CD4-positive, alpha-beta memory T cell (primary cell): Measurements from ENCODE around the gene KIAA0513. TPM values are rescaled to one million over a fixed set of nuclear protein-coding genes. Genes with fewer than 3 reads are reported as not detected.

ENCODE experiments used
- CTCF ChIA-PET: fragments of 350-600 bp; sonication (Branson Sonifier 250); formaldehyde crosslinking; loops from one replicate; lab custom pipeline; 2021; ENCODE audit warnings: inconsistent platforms; ENCODE audit not compliant: partially characterized antibody; lab: Charles Lee
- POLR2A ChIA-PET: fragments of 350-600 bp; sonication (Branson Sonifier 250); formaldehyde crosslinking; loops from one replicate; lab custom pipeline; 2021; ENCODE audit not compliant: partially characterized antibody; lab: Charles Lee
- DNase-seq, 5 donors: peaks; one replicate each; pipeline versions ENCODE4 v3.0.0 to v3.0.0-alpha.2; 2020 to 2022; ENCODE audit warnings: mixed read lengths in 1 of 5
- H3K27ac ChIP-seq: one replicate; pipeline ENCODE4 v1.7.0; 2013; ENCODE audit warnings: low read depth, low read length
- H3K27me3 ChIP-seq: 2 replicates; pipeline ENCODE4 v1.7.0; 2013; ENCODE audit warnings: mild to moderate bottlenecking, low read length, moderate library complexity; ENCODE audit not compliant: insufficient read depth
- H3K36me3 ChIP-seq: 2 replicates; pipeline ENCODE4 v1.7.0; 2013; ENCODE audit warnings: mild to moderate bottlenecking, low read length, moderate library complexity; ENCODE audit not compliant: insufficient read depth
- H3K4me1 ChIP-seq: 2 replicates; pipeline ENCODE4 v1.7.0; 2013; ENCODE audit warnings: mild to moderate bottlenecking, low read length, moderate library complexity; ENCODE audit not compliant: insufficient read depth
- H3K4me3 ChIP-seq, 2 donors: one replicate each; pipeline ENCODE4 v1.7.0; 2013; ENCODE audit warnings: low read length in 2 of 2, mild to moderate bottlenecking in 1 of 2
- H3K9me3 ChIP-seq, 2 donors: one replicate each; pipeline ENCODE4 v1.7.0; 2013; ENCODE audit warnings: low read length in 2 of 2, control low read depth in 1 of 2; ENCODE audit not compliant: control insufficient read depth in 1 of 2
- H3K27ac Mint-ChIP-seq, 7 donors: one replicate each; pipeline ENCODE4 v1.8.0; 2020 to 2021; ENCODE audit warnings: mixed read lengths in 7 of 7, mild to moderate bottlenecking in 6 of 7, inconsistent platforms in 3 of 7, moderate library complexity in 3 of 7
- H3K27me3 Mint-ChIP-seq, 2 donors: one replicate each; pipeline ENCODE4 v1.8.0; 2020 to 2021; ENCODE audit warnings: mixed read lengths in 2 of 2
- H3K36me3 Mint-ChIP-seq, 2 donors: one replicate each; pipeline ENCODE4 v1.8.0; 2020 to 2021; ENCODE audit warnings: mixed read lengths in 2 of 2, inconsistent platforms in 1 of 2, mild to moderate bottlenecking in 1 of 2
- H3K4me1 Mint-ChIP-seq, 4 donors: one replicate each; pipeline ENCODE4 v1.8.0; 2020 to 2021; ENCODE audit warnings: mixed read lengths in 4 of 4, mild to moderate bottlenecking in 1 of 4
- H3K4me3 Mint-ChIP-seq, 8 donors: one replicate each; pipeline ENCODE4 v1.8.0; 2020 to 2021; ENCODE audit warnings: mixed read lengths in 8 of 8, mild to moderate bottlenecking in 7 of 8, moderate library complexity in 6 of 8, inconsistent platforms in 3 of 8
- H3K9me3 Mint-ChIP-seq, 8 donors: one replicate each; pipeline ENCODE4 v1.8.0; 2020 to 2021; ENCODE audit warnings: mixed read lengths in 8 of 8, mild to moderate bottlenecking in 5 of 8, inconsistent platforms in 3 of 8, moderate library complexity in 1 of 8
- intact Hi-C: fragments of 100-400 bp; cut with micrococcal nuclease; formaldehyde crosslinking; loops from one replicate; pipeline ENCODE4 v1.15.1; 2023
- polyA plus RNA-seq, 2 donors: library from polyadenylated mRNA; unstranded; fragments of 300-500 nt; fragmentation: Illumina TruSeq; gene quantifications; one replicate each; pipeline ENCODE4 v1.2.3, GENCODE V29; 2021
- total RNA-seq, 2 experiments: library from RNA; stranded (reverse); gene quantifications; one replicate each; pipeline ENCODE4 v1.2.3, GENCODE V29; 2021

KIAA0513 gene
- total and polyA plus RNA-seq, 4 experiments from 2014 or later, result 1.3 to 19.0 (median 14.8) TPM

GRCh38 chr16:85075236-85075924 lies 47.8 kb downstream of the KIAA0513 start:
- ChIA-PET POLR2A (interaction anchor here (1.4 kb wide), 1 partner anchor 20 kb away, joined by 7 read pairs; no protein-coding TSS in a partner anchor), CTCF (interaction anchor here (1.4 kb wide), 1 partner anchor 11 kb away, joined by 4 read pairs; no protein-coding TSS in a partner anchor)
- Mint-ChIP-seq H3K27ac (peak overlapping the region in 2 of 7 donors; percentile 60 to 70), H3K4me3 (no peak overlapping the region), H3K36me3 (peaks cover 47 to 51% of the 10 kb centered on the region in 2 donors), H3K27me3 (no peaks in the 10 kb centered on the region), H3K4me1 (no peaks in the 10 kb centered on the region), H3K9me3 (no peaks in the 10 kb centered on the region)
- no peak for DNase-seq
- intact Hi-C loops, result no loop called here
- no peaks in the 10 kb centered on the region for H3K27me3 ChIP-seq
- peaks cover 28% of the 10 kb centered on the region for H3K36me3 ChIP-seq
- no peak overlapping the region for H3K4me3 ChIP-seq
- no peaks in the 10 kb centered on the region for H3K9me3 ChIP-seq
- H3K4me1 ChIP-seq, result no peaks in the 10 kb centered on the region
- H3K27ac ChIP-seq, result no peak overlapping the region

DNA sequence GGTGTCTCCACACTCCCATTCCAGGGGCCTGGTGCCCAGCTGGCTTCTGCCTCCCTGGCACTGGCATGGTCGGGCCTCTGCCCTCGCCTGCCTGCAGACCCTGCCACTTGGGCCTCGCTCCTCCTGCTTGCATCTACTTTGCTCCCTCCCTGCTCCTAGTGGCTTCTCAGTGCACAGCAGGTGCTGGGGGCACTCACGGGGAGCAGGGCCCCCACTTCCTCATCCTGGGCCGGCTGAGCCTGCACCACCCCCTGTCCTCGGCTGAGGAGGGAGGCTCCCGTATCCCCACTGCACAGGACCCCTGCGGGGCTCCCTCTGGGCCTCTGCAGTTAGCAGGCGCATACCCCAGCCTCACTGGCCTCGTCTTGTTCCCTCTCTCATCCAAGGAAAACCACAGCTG lies 49.4 kb downstream of the KIAA0513 start:
- Histone ChIP-seq H3K9me3 (no peaks in the 10 kb centered on the region), H3K4me3 (no peak overlapping the region), H3K27ac (no peak overlapping the region), H3K36me3 (peaks cover 28% of the 10 kb centered on the region), H3K27me3 (no peaks in the 10 kb centered on the region), H3K4me1 (no peaks in the 10 kb centered on the region)
- Mint-ChIP-seq H3K4me3 (no peak overlapping the region), H3K4me1 (no peaks in the 10 kb centered on the region), H3K9me3 (no peaks in the 10 kb centered on the region), H3K27ac (no peak overlapping the region), H3K36me3 (peaks cover 41 to 46% of the 10 kb centered on the region in 2 donors), H3K27me3 (no peaks in the 10 kb centered on the region)
- ChIA-PET CTCF (interaction anchor here (1.4 kb wide), 1 partner anchor 9 kb away, joined by 4 read pairs; no protein-coding TSS in a partner anchor), POLR2A (no interaction called here)
- no peak for DNase-seq
- intact Hi-C loops, result no loop called here

DNA sequence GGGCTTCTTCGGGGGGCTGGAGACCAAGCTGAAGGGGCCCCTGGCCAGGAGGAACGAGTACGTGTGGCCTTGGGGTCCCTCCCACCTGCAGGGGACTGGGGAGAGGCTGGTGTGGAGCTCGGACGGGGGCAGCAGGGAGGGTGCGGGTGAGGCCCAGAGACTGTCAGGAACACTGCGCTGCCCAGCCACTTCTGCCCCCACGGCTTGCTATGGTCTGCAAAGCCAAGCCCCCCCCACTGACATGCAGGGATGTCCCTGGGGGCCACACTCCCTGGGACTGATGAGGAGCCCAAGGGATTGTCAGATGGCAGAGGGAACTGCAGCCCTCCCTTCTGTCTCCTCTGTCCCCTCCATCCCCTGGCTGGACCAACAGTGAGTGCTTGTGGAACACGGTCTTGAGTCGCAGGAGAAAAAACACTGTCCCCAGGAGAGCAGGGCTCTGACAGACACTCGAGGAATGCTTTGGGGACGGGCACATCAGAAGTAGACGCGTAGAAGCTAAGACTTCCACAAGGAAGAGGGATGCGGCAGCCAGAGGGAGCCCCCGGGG lies 50.1 kb downstream of the KIAA0513 start:
- peaks cover 0 to 2% (median 0%) of the 10 kb centered on the region in 4 donors for H3K4me1 Mint-ChIP-seq
- POLR2A ChIA-PET, result no interaction called here
- no peak overlapping the region for H3K27ac Mint-ChIP-seq
- Histone ChIP-seq H3K4me3 (no peak overlapping the region), H3K9me3 (no peaks in the 10 kb centered on the region), H3K36me3 (peaks cover 25% of the 10 kb centered on the region), H3K27me3 (no peaks in the 10 kb centered on the region), H3K4me1 (no peaks in the 10 kb centered on the region), H3K27ac (no peak overlapping the region)
- CTCF ChIA-PET, result no interaction called here
- H3K36me3 Mint-ChIP-seq, result peaks cover 43 to 45% of the 10 kb centered on the region in 2 donors
- no peak for DNase-seq
- H3K4me3 Mint-ChIP-seq, result no peak overlapping the region
- H3K9me3 Mint-ChIP-seq, result no peaks in the 10 kb centered on the region
- no peaks in the 10 kb centered on the region for H3K27me3 Mint-ChIP-seq
- intact Hi-C loops, result no loop called here

GRCh38 chr16:85078226-85078625 lies 50.6 kb downstream of the KIAA0513 start:
- intact Hi-C loops, result no loop called here
- Histone ChIP-seq H3K4me1 (no peaks in the 10 kb centered on the region), H3K4me3 (no peak overlapping the region), H3K9me3 (no peaks in the 10 kb centered on the region), H3K36me3 (peaks cover 22% of the 10 kb centered on the region), H3K27ac (no peak overlapping the region), H3K27me3 (no peaks in the 10 kb centered on the region)
- DNase-seq, result no peak
- Mint-ChIP-seq H3K4me1 (peaks cover 0 to 4% (median under 1%) of the 10 kb centered on the region in 4 donors), H3K4me3 (no peak overlapping the region), H3K36me3 (peaks cover 39 to 42% of the 10 kb centered on the region in 2 donors), H3K27me3 (no peaks in the 10 kb centered on the region), H3K27ac (no peak overlapping the region), H3K9me3 (no peaks in the 10 kb centered on the region)
- CTCF ChIA-PET, result interaction anchor here (0.8 kb wide), 1 partner anchor 9 kb away, joined by 3 read pairs; no protein-coding TSS in a partner anchor
- POLR2A ChIA-PET, result no interaction called here

- H3K27me3 Mint-ChIP-seq, result no peaks in the 10 kb centered on the region
- H3K36me3 Mint-ChIP-seq, result peaks cover 39 to 40% of the 10 kb centered on the region in 2 donors
- no peak for DNase-seq
- ChIA-PET CTCF (interaction anchor here (0.8 kb wide), 1 partner anchor 8 kb away, joined by 3 read pairs; no protein-coding TSS in a partner anchor), POLR2A (interaction anchor here (0.5 kb wide), 1 partner anchor 52 kb away, joined by 3 read pairs; no protein-coding TSS in a partner anchor)
- H3K4me3 ChIP-seq, result no peak overlapping the region
- peaks cover 0 to 4% (median 1%) of the 10 kb centered on the region in 4 donors for H3K4me1 Mint-ChIP-seq
- H3K9me3 Mint-ChIP-seq, result no peaks in the 10 kb centered on the region
- H3K27ac ChIP-seq, result no peak overlapping the region
- no peaks in the 10 kb centered on the region for H3K27me3 ChIP-seq
- peak overlapping the region in 1 of 7 donors; percentile 8 for H3K27ac Mint-ChIP-seq
- intact Hi-C loops, result no loop called here
- H3K4me1 ChIP-seq, result no peaks in the 10 kb centered on the region
- no peak overlapping the region for H3K4me3 Mint-ChIP-seq
- H3K36me3 ChIP-seq, result peaks cover 22% of the 10 kb centered on the region
- H3K9me3 ChIP-seq, result no peaks in the 10 kb centered on the region
Measured at GRCh38 chr16:85078952-85079351, 51.4 kb downstream of the KIAA0513 start.

GRCh38 chr16:85079785-85080570 lies 52.4 kb downstream of the KIAA0513 start:
- no peaks in the 10 kb centered on the region for H3K9me3 ChIP-seq
- no peaks in the 10 kb centered on the region for H3K4me1 ChIP-seq
- H3K4me3 ChIP-seq, result no peak overlapping the region
- CTCF ChIA-PET, result no interaction called here
- H3K36me3 Mint-ChIP-seq, result peaks cover 33% of the 10 kb centered on the region in 2 donors
- no peaks in the 10 kb centered on the region for H3K27me3 Mint-ChIP-seq
- DNase-seq, result no peak
- peaks cover 0 to 4% (median 1%) of the 10 kb centered on the region in 4 donors for H3K4me1 Mint-ChIP-seq
- no peak overlapping the region for H3K4me3 Mint-ChIP-seq
- H3K36me3 ChIP-seq, result peaks cover 22% of the 10 kb centered on the region
- no peaks in the 10 kb centered on the region for H3K27me3 ChIP-seq
- H3K9me3 Mint-ChIP-seq, result no peaks in the 10 kb centered on the region
- intact Hi-C loops, result no loop called here
- no peak overlapping the region for H3K27ac ChIP-seq
- POLR2A ChIA-PET, result no interaction called here
- peak overlapping the region in 2 of 7 donors; percentile 23 to 31 for H3K27ac Mint-ChIP-seq

- Histone ChIP-seq H3K27me3 (no peaks in the 10 kb centered on the region), H3K36me3 (peaks cover 16% of the 10 kb centered on the region), H3K4me1 (no peaks in the 10 kb centered on the region), H3K27ac (no peak overlapping the region), H3K9me3 (no peaks in the 10 kb centered on the region), H3K4me3 (no peak overlapping the region)
- DNase-seq, result no peak
- no peaks in the 10 kb centered on the region for H3K27me3 Mint-ChIP-seq
- CTCF ChIA-PET, result interaction anchor here (0.6 to 0.9 kb wide), 2 partner anchors 27 to 63 kb away, joined by 3 read pairs; no protein-coding TSS in a partner anchor
- H3K4me1 Mint-ChIP-seq, result peaks cover 0 to 4% (median 1%) of the 10 kb centered on the region in 4 donors
- POLR2A ChIA-PET, result no interaction called here
- H3K36me3 Mint-ChIP-seq, result peaks cover 27 to 30% of the 10 kb centered on the region in 2 donors
- H3K4me3 Mint-ChIP-seq, result peak overlapping the region in 1 of 8 donors; percentile 2
- H3K9me3 Mint-ChIP-seq, result no peaks in the 10 kb centered on the region
- intact Hi-C loops, result no loop called here
- H3K27ac Mint-ChIP-seq, result no peak overlapping the region
Measured at GRCh38 chr16:85081038-85081437, 53.4 kb downstream of the KIAA0513 start.
